GM19099 (cell line): Measurements from ENCODE around the gene NUP160.

ENCODE experiments used
- POLR2A ChIP-seq: IDR thresholded peaks from 3 replicates; pipeline ENCODE4 v1.6.1; 2011; ENCODE audit warnings: low read depth; ENCODE audit not compliant: insufficient read length; ENCODE audit errors: extremely low read depth

NUP160 gene

DNA sequence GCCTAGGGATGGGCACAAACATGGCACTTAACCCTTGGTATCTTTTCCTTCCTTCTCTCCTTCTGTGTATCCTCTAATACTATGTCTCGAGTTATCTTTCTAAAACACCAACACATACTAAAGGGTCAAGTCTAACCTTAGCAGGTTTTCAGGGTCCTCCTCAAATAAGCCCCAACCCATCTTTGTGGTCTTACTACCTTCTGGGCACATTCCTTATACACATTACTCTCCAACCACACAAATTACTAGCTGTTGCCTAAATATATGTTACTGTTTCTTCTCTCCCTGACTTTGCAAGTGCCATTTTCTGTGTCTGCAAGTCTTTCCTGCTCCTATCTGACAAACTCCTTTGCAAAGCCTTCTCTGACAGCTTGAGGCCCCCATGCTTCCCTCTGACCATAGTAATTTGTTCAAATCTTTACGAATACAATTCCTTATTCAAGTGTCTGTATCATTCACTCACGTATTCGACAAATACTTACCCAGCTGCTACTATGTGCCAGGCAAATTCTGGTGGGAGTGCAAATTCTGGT is 15.8 kb upstream of the NUP160 start:
- TF ChIP-seq POLR2A = no peak

DNA sequence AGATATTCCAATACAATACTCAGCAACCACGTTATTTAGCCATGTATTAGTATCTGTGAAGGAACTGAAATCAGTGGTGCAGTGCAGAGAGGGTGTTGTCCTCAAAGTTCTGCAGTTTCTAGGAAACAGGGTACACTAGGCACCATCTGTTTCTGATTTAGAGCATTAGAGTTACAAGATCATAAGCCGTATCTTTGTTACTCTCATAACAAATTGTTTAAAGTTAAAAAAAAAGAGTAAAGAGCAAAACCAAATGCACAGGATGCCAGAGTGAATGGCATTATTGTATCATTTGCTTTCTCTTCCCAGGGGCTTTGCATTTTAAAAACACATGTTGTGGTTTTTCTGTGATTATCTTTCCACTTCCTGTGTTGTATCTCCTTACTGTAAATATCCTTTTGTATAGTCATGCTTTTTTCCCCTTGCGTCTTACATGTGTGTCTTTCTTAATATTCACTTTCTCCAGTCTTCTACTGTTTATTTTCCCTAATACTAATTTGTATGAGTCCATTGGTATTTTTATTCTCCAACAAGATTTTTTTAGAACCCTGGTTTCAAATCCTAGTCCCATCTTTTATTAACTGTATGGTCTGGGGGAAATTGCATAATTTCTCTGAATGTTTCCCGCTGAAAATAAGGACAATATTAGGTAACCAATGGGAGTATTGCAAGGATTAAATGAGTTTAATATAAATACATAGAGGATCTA is 15.2 kb upstream of the NUP160 start:
- no peak for TF ChIP-seq POLR2A

DNA sequence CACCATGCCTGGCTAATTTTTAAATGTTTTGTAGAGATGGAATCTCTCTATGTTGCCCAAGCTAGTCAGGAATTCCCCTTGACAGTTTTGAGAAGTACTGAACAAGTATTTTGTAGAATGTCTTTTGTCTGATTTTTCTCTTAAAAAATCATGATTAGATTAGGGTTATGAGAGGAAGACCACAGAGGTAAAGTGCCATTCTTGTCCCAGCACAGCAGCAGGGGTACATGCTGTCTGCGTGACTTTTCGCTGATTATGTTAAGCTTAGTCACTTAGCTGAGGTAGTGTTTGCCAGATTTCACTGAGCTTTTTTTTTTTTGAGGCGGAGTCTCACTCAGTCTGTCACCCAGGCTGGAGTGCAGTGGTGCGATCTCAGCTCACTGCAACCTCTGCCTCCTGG is 13.6 kb upstream of the NUP160 start:
- TF ChIP-seq POLR2A = no peak

DNA sequence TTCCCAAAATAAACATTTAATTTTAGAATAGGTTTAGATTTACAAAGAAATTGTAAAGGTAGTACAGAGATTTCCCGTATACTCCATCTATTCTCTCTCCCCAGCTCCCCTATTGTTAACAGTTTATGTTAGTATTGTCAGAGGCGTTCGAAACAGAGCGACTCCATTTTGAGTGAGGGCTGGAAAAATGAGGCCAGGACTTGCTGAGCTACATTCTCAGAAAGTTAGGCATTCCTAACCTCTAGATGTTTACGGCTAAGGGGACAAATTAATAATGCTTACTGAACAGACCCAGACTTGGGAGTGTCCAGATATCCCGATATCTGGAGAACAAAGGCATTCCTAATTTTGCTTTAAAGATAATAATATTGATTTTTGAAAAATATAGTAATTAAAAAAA is 12.4 kb upstream of the NUP160 start:
- no peak for TF ChIP-seq POLR2A

DNA sequence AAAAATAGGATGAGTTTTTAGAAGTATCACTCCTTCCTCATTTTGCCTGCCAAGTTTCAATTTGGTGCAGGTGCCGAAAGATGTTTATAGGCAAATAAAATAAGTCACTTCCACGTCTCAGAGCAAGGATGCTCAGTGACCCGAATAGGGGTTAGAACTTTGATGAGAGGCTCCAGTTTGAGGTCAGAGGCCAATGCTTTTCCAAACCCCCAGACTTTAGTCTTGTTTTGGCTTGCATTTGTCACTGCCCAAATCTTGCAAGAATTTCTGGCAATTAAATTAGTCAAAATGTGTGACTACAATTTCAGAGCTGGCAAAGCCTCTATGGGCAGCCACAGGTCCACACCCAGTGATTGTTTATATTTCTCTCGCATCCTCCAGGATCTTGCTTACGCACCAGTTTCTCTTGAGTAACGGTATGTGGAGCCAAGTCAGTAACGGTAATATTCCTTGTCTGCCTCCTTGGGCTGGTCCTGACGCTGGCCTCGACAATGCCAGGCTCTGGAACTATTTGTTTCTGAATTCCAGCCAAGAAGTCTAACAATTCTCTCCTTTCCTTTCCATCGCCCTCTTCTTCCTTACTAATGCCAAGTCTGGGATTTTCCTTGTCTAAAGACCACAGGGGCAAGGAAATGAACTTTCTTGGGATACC is 9.9 kb upstream of the NUP160 start:
- TF ChIP-seq POLR2A = no peak

DNA sequence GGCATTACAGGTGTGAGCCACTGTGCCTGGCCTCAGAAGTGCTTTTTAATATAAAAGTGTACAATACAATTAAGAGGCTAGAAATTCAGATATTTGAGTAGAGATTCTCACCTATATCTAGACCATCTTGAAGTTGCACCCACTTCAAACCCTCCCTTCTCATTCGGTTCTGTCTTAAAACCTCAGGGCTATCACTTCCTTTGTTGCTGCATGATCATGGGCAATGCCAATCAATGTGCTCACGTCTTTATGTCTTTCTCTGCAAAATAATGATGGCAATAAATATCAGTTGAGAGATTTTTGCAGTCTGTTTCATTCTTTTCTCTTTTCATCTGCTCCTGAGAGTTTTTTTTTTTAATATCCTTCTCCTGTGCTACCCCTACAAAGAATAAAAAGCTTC is 9.3 kb upstream of the NUP160 start:
- TF ChIP-seq POLR2A = no peak

DNA sequence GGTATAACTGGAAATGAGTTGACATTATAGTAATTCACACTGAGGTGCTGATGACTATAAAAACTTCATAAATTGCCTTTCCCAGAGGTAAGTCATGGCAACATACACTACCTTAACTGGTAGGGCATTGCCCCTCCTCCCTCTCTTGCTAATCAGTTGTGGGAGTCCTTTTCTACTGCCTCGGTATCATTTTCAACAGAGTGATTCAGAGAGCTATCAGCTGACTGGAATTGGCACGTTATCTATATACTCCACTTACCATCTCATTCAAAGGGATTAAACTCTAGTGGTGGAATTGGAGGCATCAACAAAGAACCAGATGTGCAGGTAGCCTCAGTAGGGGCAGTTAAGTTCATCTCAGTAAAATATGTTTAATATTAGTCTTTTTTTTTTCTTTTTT is 8.0 kb upstream of the NUP160 start:
- TF ChIP-seq POLR2A = no peak

DNA sequence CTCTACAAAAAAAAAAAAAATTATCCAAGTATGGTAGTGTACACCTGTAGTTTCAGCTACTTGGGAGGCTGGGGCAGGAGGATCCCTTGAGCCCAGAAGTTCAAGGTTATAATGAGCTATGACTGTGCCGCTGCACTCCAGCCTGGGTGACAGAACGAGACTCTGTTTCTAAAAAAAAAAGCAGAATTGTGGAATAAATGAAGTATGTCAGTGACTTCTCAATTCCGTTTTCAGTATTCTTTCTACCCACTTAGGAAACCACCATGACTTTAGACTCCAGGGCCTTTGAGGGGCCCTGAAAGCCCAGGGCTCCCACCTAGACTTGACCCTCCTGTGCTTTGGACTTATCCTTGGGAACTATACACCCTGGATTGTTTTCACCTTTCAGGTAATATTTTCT is 6.5 kb upstream of the NUP160 start:
- TF ChIP-seq POLR2A = no peak

DNA sequence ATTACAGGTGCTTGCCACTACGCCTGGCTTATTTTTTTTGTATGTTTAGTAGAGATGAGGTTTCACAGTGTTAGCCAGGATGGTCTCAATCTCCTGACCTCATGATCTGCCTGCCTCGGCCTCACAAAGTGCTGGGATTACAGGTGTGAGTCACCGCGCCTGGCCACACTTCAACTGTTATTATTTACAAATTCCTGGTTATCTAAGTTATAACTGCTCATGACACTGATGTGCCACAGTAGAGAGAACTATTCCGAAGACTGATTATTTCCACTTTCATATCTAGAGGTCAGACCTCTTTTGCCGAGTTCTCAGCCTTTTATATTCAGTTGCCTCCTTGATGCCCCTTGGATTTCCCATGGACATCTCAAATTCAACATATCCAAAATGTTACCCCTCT is 3.9 kb upstream of the NUP160 start:
- TF ChIP-seq POLR2A = no peak

DNA sequence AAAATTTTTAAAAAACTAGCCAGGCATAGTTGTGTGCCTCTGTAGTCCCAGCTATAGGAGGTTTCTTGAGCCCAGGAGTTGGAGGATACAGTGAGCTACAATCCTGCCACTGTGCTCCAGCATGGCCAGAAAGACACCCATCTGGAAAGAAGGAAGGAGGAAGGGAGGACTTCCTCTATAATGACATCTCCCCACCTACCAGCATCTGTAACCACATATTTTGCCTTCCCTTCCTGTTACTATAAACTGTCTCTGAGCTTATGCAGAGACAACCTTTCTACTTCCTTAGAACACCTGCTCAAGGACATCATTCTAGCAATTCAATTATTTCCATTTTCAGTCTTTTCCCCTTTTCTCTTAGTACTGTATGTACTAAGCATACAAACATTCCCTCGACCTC is 2.2 kb upstream of the NUP160 start:
- TF ChIP-seq POLR2A = no peak

DNA sequence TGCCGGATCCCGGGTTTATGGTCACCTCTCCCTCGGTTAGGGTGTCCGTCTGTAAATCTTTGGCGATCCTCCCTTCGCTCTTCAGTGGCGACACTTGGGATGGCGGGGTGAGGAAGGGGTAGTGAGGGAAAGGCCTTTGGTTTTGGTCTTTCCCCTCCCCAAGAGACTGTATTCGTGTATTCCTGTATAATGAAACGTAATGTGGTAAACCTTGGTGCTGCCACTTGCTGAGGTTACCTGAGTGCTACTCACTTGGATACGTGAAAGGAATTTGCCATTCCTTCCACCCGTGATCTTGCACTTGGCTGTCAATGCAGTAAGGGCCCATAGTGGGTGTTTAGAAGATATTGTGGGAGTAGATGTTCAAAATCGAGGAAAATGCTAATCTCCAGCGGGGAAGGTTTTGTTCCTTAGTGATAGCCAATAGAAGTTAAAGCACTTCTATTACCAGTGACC is 578 bp upstream of the NUP160 start:
- TF ChIP-seq POLR2A = no peak

DNA sequence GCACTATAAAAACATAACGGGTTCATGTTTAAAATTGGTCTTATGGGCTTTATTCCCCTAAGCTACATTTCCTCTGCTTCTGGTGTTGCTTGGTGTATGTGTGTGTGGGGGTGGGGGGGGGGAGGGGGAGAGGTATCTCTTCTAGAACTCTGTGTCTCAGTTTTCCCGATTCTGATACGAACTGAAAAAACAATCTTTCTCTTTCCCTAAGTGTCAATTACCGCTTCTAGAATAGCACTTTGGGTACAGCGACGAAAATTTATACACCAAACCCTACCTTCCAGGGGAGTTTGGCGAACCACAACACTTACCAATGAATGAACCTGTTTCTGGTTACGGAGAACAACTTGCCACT is 636 bp downstream of the NUP160 start:
- no peak for TF ChIP-seq POLR2A

DNA sequence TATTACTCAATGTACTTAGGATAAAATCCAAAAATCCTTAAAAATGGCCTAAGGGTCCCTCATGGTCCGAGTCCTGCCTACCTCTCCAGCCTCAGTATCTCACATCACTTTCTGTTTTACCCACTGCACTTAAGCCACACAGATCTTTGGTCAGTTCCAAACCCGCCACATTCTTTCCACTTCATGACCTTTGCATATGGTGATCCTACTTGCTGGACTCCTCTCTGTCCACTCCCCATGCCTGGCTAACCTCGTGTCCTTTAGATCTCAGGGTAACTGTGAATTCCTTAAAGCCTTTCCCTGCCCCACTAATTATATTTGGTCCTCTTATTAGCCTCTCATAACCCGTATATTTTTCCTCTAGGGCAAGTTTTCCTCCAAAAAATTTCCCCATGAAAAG is 1.2 kb downstream of the NUP160 start:
- TF ChIP-seq POLR2A = no peak

DNA sequence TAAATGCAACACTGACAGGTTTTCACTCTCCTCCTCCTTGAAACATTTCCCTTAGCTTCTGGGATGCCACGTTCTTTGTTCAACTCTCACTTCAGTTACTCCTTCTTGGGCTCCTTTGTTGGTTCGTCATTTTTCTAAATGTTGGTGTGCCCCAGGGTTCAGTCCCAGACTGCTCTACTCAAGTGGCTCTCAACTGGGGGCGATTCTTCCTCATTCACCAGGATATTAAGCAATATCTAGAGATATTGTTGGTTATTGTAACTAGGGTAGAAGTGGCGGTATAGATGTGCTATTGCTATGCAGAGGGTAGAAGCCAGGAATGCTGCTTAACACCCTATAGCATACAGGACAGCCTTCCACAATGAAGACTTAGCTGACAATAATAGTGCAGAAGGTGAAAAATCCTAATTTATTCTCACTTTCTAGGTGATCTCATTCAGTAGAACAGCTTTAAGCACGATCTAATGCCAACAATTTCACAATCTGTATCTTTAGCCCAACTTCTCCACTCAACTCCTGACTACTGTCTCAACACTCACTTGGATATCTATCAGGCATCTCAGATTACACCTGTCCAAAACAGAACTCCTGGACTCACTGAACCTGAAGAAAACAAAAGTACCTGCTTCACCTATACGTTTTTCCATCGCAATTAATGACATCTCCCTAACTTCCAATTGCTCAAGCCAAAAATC is 4.6 kb downstream of the NUP160 start:
- TF ChIP-seq POLR2A = no peak

DNA sequence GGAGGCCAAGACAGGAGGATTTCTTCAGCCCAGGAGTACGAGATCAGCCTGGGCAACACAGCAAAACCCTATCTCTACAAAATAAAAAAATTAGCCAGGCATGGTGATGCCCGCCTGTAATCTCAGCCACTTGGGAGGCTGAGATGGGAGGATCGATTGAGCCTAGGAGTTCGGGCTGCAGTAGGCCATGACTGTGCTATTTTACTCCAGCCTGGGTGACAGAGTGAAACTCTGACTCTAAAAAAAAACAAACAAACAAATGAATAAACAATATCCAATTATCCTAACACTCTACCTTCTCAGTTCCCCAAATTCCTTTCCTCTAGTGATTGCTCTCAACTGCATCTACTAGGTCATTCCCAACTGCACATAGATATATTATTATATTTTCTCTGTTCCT is 5.4 kb downstream of the NUP160 start:
- TF ChIP-seq POLR2A = no peak

DNA sequence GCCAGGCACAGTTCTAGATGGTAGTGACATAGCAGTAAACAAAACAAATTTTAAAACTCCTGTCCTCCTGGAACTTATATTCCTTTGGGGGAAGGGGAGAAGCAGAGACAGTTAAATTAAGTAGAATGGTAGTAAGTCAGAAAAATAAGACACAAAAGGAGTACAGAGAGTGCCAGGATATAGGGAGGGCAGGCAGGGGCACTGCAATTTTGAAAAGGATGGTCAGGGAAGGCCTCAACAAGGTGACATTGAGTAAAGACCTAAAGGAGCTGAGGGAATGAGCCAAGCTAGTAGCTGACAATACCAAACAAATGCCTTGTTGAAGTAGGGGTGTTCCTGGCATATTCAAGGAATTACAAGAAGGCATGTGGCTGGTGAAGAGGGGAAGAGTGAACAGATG is 10.2 kb downstream of the NUP160 start:
- no peak for TF ChIP-seq POLR2A

DNA sequence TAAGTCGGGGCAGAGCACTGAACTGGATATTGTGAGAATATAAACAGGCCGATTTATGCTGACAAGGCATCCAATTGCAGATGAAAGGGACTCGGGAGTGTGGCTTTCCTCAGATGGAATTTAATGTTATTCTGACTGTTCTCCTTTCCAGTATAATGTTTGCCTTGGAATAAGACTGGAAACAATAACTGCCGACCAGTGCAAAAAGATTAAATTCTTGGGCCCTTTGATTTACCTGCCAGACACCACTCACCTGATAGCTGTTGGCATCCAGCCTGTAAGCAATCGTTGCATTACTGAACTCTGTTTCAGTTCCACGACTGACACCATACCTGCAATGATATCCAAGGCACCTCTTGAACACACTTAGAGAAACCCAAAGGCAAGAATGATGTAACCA is 10.9 kb downstream of the NUP160 start:
- no peak for TF ChIP-seq POLR2A

DNA sequence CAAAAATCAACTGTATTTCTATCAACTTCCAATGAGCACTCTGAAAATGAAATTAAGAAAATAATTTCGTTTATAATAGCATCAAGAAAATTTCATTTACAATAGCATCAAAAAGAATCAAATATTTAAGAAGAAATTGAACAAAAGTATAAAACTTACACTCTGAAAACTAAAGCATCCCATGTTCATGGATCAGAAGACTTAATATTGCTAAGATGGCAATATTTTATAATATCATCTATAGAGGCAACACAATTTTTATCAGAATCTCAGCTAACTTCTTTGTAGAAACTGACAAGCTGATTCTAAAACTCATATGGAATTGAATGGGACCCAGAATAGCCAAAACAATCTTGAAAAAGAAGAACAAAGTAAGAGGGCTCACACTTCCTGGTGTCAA is 19.9 kb downstream of the NUP160 start:
- no peak for TF ChIP-seq POLR2A
